SK-N-MC (cell line): ENCODE data around the gene MXRA8.

Experiments used
- EZH2 ChIP-seq: fragments of 200-600 bp; sonication (generic); IDR thresholded peaks from one replicate; pipeline ENCODE4 v1.6.1; 2017; ENCODE audit warnings: antibody characterized with exemption
- FOXP2 ChIP-seq: optimal IDR thresholded peaks from 2 replicates; pipeline ENCODE3; 2011; ENCODE audit warnings: mild to moderate bottlenecking, moderate library complexity; ENCODE audit not compliant: insufficient read depth; ENCODE audit errors: extremely low read length, control extremely low read depth
- POLR2AphosphoS5 ChIP-seq: IDR thresholded peaks from 2 replicates; pipeline ENCODE4 v1.6.1; 2012; ENCODE audit warnings: mild to moderate bottlenecking, low read depth, low read length, borderline replicate concordance

DNA sequence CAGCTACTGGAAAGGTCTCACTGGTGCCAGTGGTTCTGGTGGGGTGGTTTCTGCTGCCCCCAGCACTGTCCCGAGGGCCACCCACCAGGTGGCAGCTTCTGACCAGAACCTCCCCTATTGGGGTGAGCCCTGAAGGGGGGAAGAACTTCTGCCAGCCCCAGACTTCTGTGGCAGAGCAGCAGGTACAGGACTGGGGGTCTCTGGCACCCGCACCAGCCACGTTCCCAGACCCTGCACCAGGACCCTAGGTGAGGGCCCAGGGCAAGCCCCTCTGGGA is 48.3 kb downstream of the MXRA8 start:
- TF ChIP-seq POLR2AphosphoS5, result no peak
- no peak for TF ChIP-seq EZH2
- no peak for TF ChIP-seq FOXP2
